Activated T-helper 1 cell treated with anti-CD3 and anti-CD28 coated beads, Interleukin-12 subunit alpha, Interleukin-12 subunit beta, Interleukin-2, Interleukin-4 antibody, amounts not matched to agents 30 ng/mL and 10 ng/mL and 1 ng/mL, durations not matched to agents 14 hours and 24 hours and 36 hours (primary cell): Measurements from ENCODE around the gene CRY2. TPM values are rescaled to one million over a fixed set of nuclear protein-coding genes. Genes with fewer than 3 reads are reported as not detected.

Experiments
- DNase-seq: peaks from one replicate; pipeline ENCODE4 v3.0.0; 2021; ENCODE audit warnings: low spot score
- H3K27ac Mint-ChIP-seq: one replicate; pipeline ENCODE4 v1.8.0; 2021; ENCODE audit warnings: mild to moderate bottlenecking, mixed read lengths
- H3K27me3 Mint-ChIP-seq: one replicate; pipeline ENCODE4 v1.8.0; 2022; ENCODE audit warnings: mild to moderate bottlenecking, moderate library complexity, mixed read lengths; ENCODE audit not compliant: insufficient read depth
- H3K36me3 Mint-ChIP-seq: one replicate; pipeline ENCODE4 v1.8.0; 2021; ENCODE audit warnings: low read depth, mixed read lengths
- H3K4me1 Mint-ChIP-seq: one replicate; pipeline ENCODE4 v1.8.0; 2021; ENCODE audit warnings: low read depth, mixed read lengths
- H3K4me3 Mint-ChIP-seq: one replicate; pipeline ENCODE4 v1.8.0; 2021; ENCODE audit warnings: mild to moderate bottlenecking, moderate library complexity, mixed read lengths
- H3K9me3 Mint-ChIP-seq: one replicate; pipeline ENCODE4 v1.8.0; 2021; ENCODE audit warnings: mixed read lengths
- intact Hi-C: fragments of 100-400 bp; cut with micrococcal nuclease; formaldehyde crosslinking; loops from one replicate; pipeline ENCODE4 v1.15.1; 2024
- total RNA-seq: library from RNA; stranded (reverse); gene quantifications from 2 replicates; pipeline ENCODE4 v1.2.3, GENCODE V29; 2022

The CRY2 gene
- total RNA-seq, 1 donor from 2014 or later, result 23.7 TPM

DNA sequence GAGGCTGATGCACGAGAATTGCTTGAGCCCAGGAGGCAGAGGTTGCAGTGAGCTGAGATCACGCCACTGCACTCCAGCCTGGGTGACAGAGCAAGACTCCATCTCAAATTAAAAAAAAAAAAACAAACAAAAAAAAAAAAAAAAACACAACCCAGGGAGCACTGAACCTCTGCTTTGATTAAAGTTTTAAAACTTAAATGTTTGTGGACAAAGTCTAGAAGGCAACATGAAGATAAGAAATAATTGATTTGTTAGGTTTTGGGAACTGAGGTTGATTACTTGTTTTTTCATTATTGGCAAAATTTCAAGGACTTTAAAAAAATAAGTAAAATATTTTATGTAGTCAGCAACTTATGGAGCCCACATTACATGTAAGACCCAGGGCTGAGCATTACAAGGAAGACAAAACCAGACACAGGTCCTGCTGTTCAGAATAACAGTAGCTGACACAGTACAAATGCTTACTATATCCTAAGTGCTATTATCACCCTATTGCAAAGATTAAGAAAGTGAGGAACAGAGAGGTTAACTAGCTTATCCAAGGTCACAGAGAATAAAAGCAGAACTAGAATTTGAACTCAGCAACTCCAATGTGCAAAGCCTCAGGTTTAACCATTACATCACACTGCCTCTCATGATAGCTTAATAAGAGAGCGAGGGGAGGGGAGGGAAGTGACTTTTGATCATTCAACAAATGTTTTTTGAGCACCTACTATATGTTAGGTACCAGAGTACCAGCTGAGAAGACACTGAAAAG, 2.3 kb upstream of the CRY2 start:
- peaks cover 2% of the 10 kb centered on the region for H3K36me3 Mint-ChIP-seq
- H3K27me3 Mint-ChIP-seq, result peaks cover 12% of the 10 kb centered on the region
- DNase-seq, result no peak
- intact Hi-C loops, result loop anchor here (5.0 kb wide), 3 partner anchors 502 to 1422 kb away; partner anchors contain the start of genes ATG13, DGKZ and HARBI1
- peaks cover 35% of the 10 kb centered on the region for H3K4me1 Mint-ChIP-seq
- no peak overlapping the region for H3K27ac Mint-ChIP-seq
- no peaks in the 10 kb centered on the region for H3K9me3 Mint-ChIP-seq
- H3K4me3 Mint-ChIP-seq, result no peak overlapping the region

DNA sequence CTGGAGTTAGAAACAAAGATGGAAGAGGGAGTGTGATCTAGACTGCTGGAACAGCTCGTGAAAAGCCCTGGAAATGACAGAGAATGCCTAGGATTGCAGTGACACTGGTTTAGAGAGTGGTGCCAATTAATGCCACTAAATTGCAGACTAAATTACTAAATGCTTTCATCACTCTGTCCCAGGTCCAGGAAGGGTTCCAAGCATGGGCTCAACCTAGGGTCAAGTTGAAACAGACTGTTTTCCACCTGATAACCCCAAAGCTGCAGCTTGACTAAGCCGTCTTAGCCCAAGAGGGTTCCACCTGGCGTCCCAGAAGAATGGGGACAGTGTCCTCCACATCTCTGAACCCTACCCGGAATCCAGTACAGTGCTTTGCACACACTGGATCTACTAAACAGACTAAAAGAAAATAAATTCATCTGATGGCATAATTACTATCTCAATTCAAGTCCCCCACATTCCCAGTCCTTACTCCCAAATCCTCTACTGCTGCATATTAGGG, 1.1 kb upstream of the CRY2 start:
- H3K27me3 Mint-ChIP-seq, result peaks cover 12% of the 10 kb centered on the region
- H3K4me3 Mint-ChIP-seq, result peak overlapping the region; percentile 86
- no peaks in the 10 kb centered on the region for H3K9me3 Mint-ChIP-seq
- H3K4me1 Mint-ChIP-seq, result peaks cover 44% of the 10 kb centered on the region
- DNase-seq, result no peak
- intact Hi-C loops, result loop anchor here (2.0 to 5.0 kb wide), 5 partner anchors 275 to 1421 kb away; partner anchors contain the start of genes ATG13, DGKZ, HARBI1 and PHF21A
- H3K36me3 Mint-ChIP-seq, result peaks cover 2% of the 10 kb centered on the region
- peak overlapping the region; percentile 94 for H3K27ac Mint-ChIP-seq

DNA sequence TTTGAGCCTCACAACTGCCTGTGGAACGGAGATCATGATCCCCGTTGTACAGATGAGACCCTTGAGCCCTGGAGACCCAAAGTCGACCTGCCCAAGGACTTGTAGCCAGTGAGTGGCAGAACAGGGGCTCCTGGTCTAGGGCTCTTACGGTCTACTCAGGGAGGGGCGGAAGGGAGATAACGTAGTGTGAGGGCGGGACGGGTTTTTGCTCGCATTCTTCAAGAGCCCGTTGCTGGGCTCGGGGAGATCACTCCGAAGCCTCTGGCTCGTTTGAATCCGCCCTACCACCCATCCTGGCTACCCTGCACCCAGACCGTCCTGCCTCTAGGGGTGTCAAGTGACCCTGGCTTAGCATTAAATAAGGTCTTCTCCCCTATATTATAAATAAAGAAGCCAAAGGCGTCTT, 639 bp downstream of the CRY2 start:
- H3K4me3 Mint-ChIP-seq, result peak overlapping the region; percentile 86
- peak overlapping the region; percentile 83 for H3K27ac Mint-ChIP-seq
- peaks cover 6% of the 10 kb centered on the region for H3K27me3 Mint-ChIP-seq

GRCh38 chr11:45848654-45849081, 1.4 kb downstream of the CRY2 start:
- DNase-seq, result no peak
- Mint-ChIP-seq H3K36me3 (peaks cover 2% of the 10 kb centered on the region), H3K27me3 (peaks cover 6% of the 10 kb centered on the region), H3K4me1 (peaks cover 32% of the 10 kb centered on the region), H3K27ac (no peak overlapping the region), H3K4me3 (peak overlapping the region; percentile 86), H3K9me3 (no peaks in the 10 kb centered on the region)
- intact Hi-C loops, result loop anchor here (1.0 to 5.0 kb wide), 5 partner anchors 37 to 1419 kb away; partner anchors contain the start of genes ATG13, DGKZ, HARBI1 and MAPK8IP1

More for the DNA sequence above, 639 bp downstream of the CRY2 start:
- intact Hi-C loops, result loop anchor here (1.0 to 5.0 kb wide), 12 partner anchors 14 to 1419 kb away; partner anchors contain the start of genes ATG13, CD82, DGKZ and HARBI1
- H3K9me3 Mint-ChIP-seq, result no peaks in the 10 kb centered on the region
- H3K36me3 Mint-ChIP-seq, result peaks cover 2% of the 10 kb centered on the region
- peak; percentile 54 for DNase-seq
- H3K4me1 Mint-ChIP-seq, result peaks cover 39% of the 10 kb centered on the region

DNA sequence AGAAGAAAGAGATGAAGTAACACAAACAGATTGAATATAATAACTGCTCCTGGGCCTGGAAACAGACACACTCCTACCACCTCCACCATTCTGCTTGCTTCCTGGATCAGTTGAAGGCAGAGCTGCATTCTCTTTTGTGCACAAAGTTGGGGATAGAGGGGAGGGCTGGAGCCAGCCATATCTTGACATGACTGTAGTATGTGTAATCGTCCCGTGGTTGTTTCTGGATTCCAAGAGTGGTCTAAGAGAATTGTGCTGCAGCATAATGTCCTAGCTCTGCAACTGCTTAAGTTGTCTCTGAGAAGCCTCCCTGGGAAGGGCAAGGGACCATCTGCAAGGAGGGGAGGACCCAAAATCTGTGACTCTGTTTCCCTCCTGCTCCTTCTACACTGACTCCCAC, 3.2 kb downstream of the CRY2 start:
- no peak for DNase-seq
- intact Hi-C loops, result no loop called here
- H3K4me3 Mint-ChIP-seq, result no peak overlapping the region
- H3K36me3 Mint-ChIP-seq, result peaks cover 2% of the 10 kb centered on the region
- H3K27ac Mint-ChIP-seq, result no peak overlapping the region
- peaks cover 29% of the 10 kb centered on the region for H3K4me1 Mint-ChIP-seq
- H3K9me3 Mint-ChIP-seq, result no peaks in the 10 kb centered on the region
- peaks cover 2% of the 10 kb centered on the region for H3K27me3 Mint-ChIP-seq

DNA sequence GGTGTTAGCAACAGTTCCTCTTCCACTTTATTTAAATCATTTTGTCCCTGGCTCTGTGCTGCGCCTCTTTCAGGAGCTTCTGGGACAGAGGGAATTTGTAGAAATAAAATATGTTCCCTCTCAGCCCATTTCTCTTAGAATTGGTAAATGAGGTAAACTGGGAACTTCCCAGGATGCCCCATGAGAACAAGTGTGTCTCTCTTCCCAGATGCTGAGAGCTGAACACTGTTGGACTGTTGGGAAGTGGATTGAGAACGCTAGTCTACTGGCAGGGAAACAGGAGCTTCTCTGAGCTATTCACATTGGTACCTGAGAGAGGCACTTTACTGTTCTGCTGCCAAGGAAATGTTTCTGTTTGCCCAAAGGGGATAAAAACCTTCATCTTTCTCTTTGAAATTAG, 4.0 kb downstream of the CRY2 start:
- no peak for DNase-seq
- Mint-ChIP-seq H3K4me3 (no peak overlapping the region), H3K27me3 (no peaks in the 10 kb centered on the region), H3K9me3 (no peaks in the 10 kb centered on the region), H3K4me1 (peaks cover 29% of the 10 kb centered on the region), H3K36me3 (peaks cover 2% of the 10 kb centered on the region), H3K27ac (no peak overlapping the region)
- intact Hi-C loops, result no loop called here

GRCh38 chr11:45852018-45852711, 4.9 kb downstream of the CRY2 start:
- Mint-ChIP-seq H3K27ac (no peak overlapping the region), H3K4me3 (no peak overlapping the region), H3K9me3 (no peaks in the 10 kb centered on the region), H3K36me3 (peaks cover 6% of the 10 kb centered on the region), H3K27me3 (no peaks in the 10 kb centered on the region), H3K4me1 (peaks cover 22% of the 10 kb centered on the region)
- intact Hi-C loops, result no loop called here
- no peak for DNase-seq

DNA sequence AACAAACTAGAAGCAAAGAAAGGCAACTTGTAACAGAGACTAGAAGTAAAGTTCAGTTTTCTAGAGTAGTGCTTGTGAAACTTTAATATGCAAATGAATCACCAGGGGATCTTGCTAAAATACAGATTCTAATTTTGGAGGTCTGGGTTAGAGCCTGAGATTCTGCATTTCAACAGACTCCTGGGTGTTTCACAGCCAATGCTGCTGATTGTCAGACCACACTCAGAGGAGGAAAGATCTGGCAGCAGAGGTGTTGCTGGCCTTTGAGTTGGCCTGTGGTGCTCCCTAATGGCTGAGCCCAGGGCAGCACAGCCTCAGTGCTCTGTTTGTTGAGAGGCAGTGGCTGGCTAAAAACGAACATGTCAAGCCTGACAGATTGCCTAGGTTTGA, 5.4 kb downstream of the CRY2 start:
- H3K27ac Mint-ChIP-seq, result no peak overlapping the region
- DNase-seq, result no peak
- H3K4me3 Mint-ChIP-seq, result no peak overlapping the region
- peaks cover 22% of the 10 kb centered on the region for H3K4me1 Mint-ChIP-seq
- no peaks in the 10 kb centered on the region for H3K27me3 Mint-ChIP-seq
- peaks cover 8% of the 10 kb centered on the region for H3K36me3 Mint-ChIP-seq
- no peaks in the 10 kb centered on the region for H3K9me3 Mint-ChIP-seq
- intact Hi-C loops, result no loop called here

- intact Hi-C loops, result no loop called here
- DNase-seq, result no peak
- H3K27me3 Mint-ChIP-seq, result no peaks in the 10 kb centered on the region
- peaks cover 9% of the 10 kb centered on the region for H3K36me3 Mint-ChIP-seq
- peaks cover 16% of the 10 kb centered on the region for H3K4me1 Mint-ChIP-seq
- H3K9me3 Mint-ChIP-seq, result no peaks in the 10 kb centered on the region
- no peak overlapping the region for H3K4me3 Mint-ChIP-seq
- no peak overlapping the region for H3K27ac Mint-ChIP-seq
Measured at GRCh38 chr11:45853332-45854219, 6.3 kb downstream of the CRY2 start.

- peaks cover 5% of the 10 kb centered on the region for H3K4me1 Mint-ChIP-seq
- no peaks in the 10 kb centered on the region for H3K9me3 Mint-ChIP-seq
- intact Hi-C loops, result no loop called here
- no peak for DNase-seq
- no peak overlapping the region for H3K4me3 Mint-ChIP-seq
- no peaks in the 10 kb centered on the region for H3K27me3 Mint-ChIP-seq
- no peak overlapping the region for H3K27ac Mint-ChIP-seq
- peaks cover 13% of the 10 kb centered on the region for H3K36me3 Mint-ChIP-seq
Measured at GRCh38 chr11:45855308-45855707, 8.0 kb downstream of the CRY2 start.

DNA sequence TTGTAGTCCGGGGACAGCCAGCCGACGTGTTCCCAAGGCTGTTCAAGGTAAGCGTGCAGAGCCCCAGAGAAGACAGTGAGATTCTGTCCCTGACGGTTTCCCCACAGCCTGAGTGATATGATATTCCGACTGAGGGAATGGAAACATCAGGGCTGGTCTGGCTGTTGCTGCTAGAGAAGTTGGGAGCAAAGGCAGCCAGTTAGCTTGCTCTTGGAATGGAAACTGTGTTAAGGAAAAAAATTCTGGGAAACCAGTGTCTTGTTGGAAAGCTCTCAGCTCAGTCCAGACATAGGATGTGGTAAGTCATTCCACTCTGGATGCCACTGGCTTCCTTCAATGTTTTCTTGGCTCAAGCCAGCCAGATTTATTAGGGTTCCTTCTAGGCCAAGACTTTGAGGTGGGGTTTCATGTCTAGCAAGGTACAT, 8.8 kb downstream of the CRY2 start:
- DNase-seq, result no peak
- Mint-ChIP-seq H3K36me3 (peaks cover 15% of the 10 kb centered on the region), H3K27ac (no peak overlapping the region), H3K9me3 (no peaks in the 10 kb centered on the region), H3K4me1 (no peaks in the 10 kb centered on the region), H3K27me3 (no peaks in the 10 kb centered on the region), H3K4me3 (no peak overlapping the region)
- intact Hi-C loops, result no loop called here

DNA sequence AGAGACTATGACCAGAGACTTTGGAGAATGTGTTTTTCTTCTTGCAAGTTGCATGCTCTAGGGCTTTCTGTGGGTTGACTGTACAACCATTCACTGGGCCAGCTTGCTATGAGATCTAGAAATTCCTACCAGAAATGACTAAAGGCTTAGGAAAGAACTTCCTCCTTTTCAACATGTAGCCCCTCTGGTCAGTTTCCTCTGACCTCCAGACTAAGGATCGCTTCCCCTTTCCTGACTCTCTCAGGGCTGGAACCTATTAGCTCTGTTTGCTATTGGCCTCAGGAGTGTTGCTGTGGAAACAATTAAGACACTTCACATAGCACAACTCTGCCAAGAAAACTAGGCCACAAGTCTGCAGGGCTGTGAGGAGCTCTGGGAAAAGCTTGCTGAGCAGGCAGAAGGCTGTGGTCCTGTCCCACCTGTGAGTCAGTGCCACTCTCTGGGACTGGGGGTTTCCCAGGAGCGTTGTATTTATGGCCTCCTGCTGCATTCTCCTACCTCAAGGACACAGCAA, 10.7 kb downstream of the CRY2 start:
- no peaks in the 10 kb centered on the region for H3K9me3 Mint-ChIP-seq
- H3K4me1 Mint-ChIP-seq, result no peaks in the 10 kb centered on the region
- intact Hi-C loops, result no loop called here
- no peak for DNase-seq
- H3K27ac Mint-ChIP-seq, result no peak overlapping the region
- H3K36me3 Mint-ChIP-seq, result peaks cover 27% of the 10 kb centered on the region
- H3K4me3 Mint-ChIP-seq, result no peak overlapping the region
- H3K27me3 Mint-ChIP-seq, result no peaks in the 10 kb centered on the region
